GM18499 (cell line): ENCODE measurements around the gene EXOC6B.
"Not testable (repeated sequence)": the region's sequence is repeated elsewhere in the genome, so short reads cannot be mapped to it uniquely, and the experiment has no call there.

Experiments
- ATAC-seq: cut with Tn5 transposase; IDR thresholded peaks from one replicate; pipeline ENCODE4 v1.9.1; 2021; ENCODE audit warnings: moderate number of reproducible peaks; ENCODE audit not compliant: insufficient read depth, unreplicated experiment

Gene EXOC6B

GRCh38 chr2:72570413-72570812, 255.4 kb downstream of the EXOC6B start:
- ATAC-seq: no peak

DNA sequence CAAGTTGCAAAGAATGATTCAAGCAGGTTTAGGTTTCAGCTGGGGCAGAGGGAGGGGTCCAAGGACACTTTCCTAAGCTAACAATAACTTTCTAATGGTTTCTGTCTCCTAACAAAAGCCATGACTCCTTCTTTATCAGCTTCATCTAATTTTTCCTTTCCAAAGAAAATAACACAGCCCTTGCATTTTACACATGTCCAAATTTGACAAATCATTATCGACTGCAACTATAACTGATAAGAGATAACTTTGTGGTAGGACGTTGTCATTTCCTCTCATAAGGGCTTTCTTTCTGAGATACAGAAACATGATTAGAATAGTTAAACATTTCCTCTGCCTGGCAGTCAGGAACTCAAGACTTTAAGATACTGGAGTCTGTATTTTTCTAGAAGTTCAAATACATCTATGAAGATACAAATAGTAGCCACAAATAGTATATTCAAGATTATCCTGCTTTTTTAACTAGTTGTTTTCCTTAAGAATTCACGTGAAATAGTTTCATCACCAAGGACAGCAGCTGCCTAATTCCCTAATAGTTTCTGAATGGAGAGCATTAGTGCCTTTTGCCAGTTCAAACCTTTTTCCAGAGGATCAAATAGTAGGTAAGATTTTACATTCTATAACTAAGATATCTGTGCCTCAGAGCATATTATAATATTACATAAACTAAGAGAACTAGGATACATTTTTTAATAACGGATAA, 263.2 kb downstream of the EXOC6B start:
- no peak for ATAC-seq

GRCh38 chr2:72561621-72562318, 264.1 kb downstream of the EXOC6B start:
- ATAC-seq: no peak

DNA sequence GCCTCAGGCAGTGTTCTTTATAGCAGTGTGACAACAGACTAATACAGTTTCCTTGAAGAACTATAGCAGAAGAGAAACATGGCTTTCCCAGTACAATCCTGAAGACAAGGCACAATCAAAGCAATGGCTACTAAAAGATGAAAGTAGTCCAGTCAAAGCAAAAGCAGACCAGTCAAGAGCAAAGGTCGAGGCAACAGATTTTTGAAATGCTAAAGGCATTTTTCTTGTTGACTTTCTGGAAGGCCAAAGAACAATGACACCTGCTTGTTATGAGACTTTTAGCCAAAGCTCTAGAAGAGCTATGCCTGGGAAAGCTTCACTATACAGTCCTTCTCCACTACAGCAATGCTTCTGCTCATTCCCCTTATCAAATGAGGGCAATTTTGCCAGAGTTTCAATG, 269.9 kb downstream of the EXOC6B start:
- ATAC-seq: no peak

GRCh38 chr2:72555363-72555762, 270.5 kb downstream of the EXOC6B start:
- not testable (repeated sequence) for ATAC-seq

GRCh38 chr2:72554910-72555309, 270.9 kb downstream of the EXOC6B start:
- not testable (repeated sequence) for ATAC-seq

GRCh38 chr2:72554381-72554780, 271.5 kb downstream of the EXOC6B start:
- ATAC-seq: no peak

DNA sequence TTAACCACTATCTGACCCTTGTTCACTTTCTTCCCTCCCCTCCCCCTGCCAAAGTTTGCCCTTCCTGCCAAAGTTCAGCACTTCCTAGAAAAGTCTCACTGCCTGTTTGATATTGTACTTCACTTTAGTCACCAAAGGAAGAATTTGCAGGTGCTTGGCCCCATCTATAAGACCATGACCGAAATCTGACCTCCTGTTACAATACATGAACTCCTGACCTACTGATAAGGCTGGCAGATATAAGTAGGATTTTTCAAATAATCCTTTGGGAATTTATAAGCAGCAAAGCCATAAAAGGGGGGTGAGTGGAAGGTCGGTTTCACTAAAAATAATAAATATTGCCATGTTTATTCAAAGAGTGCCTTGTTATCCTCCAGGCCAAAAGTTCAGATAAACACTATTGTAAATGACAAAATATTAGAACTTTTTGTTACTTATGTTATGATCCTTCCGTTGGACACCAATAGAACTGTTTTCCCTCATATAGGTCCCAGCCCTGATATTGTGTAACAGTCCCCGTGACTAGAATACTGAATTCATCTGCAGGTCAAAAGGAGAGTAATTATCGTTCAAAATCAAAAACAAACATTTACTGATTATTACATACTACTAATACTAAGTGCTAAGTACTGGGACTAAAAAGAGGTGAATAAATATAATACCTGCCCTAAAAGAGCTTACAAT, 277.6 kb downstream of the EXOC6B start:
- ATAC-seq: no peak

DNA sequence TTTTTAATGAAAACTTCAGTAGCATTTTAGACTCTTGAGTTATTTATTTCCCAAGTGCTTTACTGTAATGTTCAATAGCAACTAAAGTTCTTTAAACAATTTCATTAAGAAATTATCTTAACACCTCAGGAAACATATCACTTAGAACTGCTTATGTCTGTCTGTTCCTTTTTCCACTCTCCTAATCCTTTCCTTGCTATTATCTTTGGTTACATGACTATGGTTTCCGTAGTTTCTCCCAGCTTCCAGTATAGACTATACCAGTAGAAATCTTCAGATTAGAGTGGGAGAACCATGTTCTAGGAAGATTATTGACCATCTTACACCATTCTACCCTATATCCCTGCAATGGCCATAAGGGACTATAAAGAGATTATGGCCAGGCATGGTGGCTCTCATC, 280.0 kb downstream of the EXOC6B start:
- no peak for ATAC-seq

DNA sequence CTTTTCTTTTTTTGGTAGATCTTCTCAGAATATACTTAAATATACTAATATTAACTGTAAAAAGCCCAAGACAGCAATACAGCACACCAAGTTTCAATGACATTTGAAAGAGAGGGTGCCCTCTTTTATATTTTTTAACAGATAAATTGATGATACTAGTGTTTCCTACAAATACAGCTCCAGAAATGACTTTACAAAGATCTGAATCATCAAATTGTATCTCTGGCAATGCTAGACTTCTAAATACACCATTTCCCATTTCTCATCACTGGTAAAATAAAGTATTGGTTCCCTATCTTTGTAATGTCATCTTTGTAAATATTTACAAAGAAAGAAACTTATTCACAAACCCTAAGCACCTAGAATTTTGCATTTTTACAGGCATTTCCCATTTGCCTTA, 281.3 kb downstream of the EXOC6B start:
- no peak for ATAC-seq

- ATAC-seq: no peak
These were observed 282.2 kb downstream of the EXOC6B start for GRCh38 chr2:72543497-72544216.

DNA sequence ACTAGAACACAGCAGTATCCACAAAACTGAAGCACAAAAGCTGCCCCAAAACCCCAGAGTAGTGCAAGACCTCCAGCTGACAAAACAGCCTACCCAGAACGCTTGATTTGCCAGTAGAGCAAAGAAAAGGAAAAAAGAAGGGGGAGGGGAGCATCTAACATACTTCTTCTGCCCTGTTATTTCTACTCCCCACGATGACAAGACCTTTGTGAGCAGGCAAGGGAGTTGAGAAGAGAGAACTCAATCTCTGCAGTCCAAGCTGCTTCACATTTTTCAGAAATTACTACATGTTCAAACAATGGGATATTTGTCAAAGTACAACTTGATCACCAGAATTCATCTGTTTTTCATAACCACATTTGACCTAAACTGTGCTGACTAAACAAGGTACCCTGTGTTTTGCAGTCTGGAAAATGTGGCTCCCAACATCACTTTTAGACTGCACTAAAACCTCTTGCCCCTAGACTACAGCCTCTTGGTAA, 286.7 kb downstream of the EXOC6B start:
- no peak for ATAC-seq

DNA sequence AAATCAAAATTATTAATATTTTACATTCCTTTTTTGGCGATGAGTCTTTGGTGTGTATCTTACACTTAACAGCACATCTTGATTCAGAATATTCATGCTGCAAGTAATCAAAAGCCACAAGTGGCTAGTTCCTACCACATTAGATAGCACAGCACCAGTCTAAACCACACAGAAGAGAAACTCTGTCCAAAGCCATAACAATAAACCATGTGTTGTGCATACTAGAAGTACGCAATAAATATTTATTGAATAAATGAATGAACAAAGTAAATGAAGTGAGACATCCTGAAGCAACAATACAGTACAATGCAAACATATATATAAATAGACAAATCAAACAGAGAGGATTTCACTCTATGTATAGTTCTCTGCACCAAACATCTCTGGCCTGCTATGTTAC, 287.3 kb downstream of the EXOC6B start:
- no peak for ATAC-seq

DNA sequence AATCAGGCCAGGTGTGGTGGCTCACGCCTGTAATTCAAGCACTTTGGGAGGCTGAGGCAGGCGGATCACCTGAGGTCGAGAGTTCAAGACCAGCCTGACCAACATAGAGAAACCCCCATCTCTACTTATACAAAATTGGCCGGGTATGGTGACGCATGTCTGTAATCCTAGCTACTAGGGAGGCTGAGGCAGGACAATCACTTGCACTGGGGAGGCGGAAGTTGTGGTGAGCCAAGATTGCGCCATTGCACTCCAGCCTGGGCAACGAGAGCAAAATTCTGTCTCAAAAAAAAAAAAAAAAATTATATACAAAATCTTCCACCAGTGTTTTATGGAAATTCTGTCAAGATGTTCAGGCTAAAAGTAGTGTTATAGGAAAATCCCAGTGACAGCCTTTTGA, 290.2 kb downstream of the EXOC6B start:
- ATAC-seq: not testable (repeated sequence)

GRCh38 chr2:72533765-72534164, 292.1 kb downstream of the EXOC6B start:
- no peak for ATAC-seq

DNA sequence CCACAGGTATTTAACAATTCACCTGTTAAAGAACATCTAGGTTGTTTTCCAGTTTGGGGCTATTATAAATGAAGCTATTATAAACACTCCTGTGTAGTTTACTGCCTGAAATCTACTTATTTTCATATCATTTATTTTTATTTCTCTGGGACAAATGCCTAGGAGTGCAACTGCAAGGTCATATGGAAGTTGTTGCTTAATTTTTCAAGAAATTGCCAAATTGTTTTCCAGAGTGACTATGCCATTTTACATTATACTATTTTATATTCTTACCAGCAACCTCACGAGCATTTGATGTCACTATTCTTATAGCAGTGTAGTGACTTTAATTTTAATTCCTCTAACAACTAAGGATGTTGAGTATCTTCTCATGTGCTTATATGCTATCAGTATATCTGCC, 298.4 kb downstream of the EXOC6B start:
- no peak for ATAC-seq

DNA sequence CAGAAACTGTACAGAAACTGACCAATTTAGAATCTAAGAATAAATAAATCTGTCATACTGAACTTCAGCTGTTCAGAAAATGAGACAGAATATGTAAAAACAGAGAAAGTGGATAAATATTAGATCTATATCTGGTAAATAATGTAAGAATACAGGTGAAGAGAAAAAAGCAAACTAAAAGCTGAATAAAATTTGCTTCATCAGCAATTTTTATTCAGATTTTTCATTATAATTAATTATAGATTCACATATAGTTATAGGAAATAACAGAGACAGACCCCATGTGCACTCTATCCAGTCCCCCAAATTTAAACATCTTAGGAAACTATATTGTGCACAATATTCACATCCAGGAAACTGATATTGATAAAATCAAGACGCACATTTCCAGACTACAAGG, 299.2 kb downstream of the EXOC6B start:
- no peak for ATAC-seq

GRCh38 chr2:72524071-72524470, 301.8 kb downstream of the EXOC6B start:
- no peak for ATAC-seq

- no peak for ATAC-seq
These were observed 310.1 kb downstream of the EXOC6B start for GRCh38 chr2:72515696-72516095.

GRCh38 chr2:72513011-72513410, 312.8 kb downstream of the EXOC6B start:
- no peak for ATAC-seq

DNA sequence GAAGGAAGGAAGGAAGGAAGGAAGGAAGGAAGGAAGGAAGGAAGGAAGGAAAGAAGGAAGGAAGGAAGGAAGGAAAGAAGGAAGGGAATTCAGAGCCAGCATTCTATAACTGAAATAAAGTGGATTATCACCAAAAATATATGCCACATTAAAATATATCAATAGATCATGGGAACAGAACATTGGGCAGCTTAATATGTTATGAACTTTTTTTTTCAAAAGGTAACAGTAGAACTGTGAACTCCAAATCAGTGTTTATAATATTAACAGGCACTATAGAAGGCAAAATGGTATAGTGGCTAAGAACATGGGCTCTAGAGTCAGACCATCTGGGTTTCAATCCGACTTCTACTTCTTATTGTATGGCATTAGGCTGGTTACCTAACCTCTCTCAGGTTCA, 313.5 kb downstream of the EXOC6B start:
- ATAC-seq: no peak
